ENCODE data around the gene CCNI.
"Not testable (repeated sequence)": the region's sequence is repeated elsewhere in the genome, so short reads cannot be mapped to it uniquely, and the experiment has no call there.

The CCNI gene, protein sequence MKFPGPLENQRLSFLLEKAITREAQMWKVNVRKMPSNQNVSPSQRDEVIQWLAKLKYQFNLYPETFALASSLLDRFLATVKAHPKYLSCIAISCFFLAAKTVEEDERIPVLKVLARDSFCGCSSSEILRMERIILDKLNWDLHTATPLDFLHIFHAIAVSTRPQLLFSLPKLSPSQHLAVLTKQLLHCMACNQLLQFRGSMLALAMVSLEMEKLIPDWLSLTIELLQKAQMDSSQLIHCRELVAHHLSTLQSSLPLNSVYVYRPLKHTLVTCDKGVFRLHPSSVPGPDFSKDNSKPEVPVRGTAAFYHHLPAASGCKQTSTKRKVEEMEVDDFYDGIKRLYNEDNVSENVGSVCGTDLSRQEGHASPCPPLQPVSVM

DNA sequence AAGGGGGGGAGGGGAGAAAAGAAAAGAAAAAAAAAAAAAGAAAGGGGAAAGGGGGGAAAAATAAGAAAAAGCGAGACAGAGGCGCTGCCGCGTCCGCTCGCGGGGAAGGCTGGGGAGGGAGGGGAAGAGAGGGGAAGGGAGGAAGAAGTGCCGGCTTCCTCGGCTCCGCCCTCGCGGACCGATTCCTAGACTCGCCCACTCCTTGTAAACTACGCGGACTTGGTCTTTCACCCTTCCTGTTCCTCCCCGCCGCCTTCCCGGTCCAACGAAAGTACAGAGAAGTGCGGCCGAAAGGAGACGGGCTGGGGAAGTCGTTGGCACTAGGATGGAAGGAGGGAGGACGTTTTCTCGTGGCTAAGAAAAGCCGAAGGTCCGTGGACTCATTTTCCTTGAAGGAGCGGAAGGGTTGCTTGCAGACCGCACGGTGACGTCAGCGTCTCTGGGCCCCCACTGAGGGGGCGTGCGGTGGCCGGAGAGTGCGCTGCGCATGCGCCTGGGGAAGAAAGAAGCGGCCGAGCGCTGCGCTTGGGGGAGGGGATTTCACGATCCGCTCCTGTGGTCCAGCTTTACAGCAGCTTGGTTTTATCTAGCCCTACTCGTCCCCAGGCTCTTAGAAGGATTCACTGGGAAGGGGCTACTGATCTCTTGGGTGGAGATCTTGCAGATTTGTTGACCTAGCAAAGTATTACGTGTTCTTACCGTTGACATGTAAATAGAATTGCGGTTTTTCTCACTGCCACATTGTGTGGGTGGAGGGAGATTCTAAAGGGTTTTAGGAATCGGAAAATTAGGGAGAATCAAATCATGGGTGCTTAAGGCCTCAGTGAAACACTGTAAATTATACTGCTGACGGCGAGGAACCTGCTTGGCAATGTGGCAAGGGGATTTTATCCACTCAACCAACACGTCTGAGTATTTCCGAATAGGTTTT, at the start of gene CCNI:
CCNI (minus strand) TSS at position 121 of the 931 bp plus-strand sequence. CDS start 9,627 bp downstream, outside the sequence.
- DNase-seq: peak; percentile 96

DNA sequence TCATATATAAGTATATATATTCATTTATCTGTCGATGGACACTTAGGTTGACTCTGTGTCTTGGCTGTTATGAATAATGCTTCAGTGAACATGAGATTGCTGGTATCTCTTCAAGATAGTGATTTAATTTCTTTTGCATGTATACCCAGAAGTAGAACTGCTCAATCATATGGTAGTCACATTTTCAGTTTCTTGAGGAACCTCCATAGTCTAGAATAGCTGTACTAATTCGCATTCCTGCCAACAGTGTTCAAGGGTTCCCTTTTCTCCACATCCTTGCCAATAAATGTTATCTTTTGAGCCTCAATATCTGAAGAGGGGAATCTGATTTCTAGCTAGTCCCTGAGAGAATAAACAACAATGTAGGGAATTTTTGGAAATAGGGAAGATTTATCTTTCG, 48.8 kb upstream of the CCNI start:
- DNase-seq: no peak

DNA sequence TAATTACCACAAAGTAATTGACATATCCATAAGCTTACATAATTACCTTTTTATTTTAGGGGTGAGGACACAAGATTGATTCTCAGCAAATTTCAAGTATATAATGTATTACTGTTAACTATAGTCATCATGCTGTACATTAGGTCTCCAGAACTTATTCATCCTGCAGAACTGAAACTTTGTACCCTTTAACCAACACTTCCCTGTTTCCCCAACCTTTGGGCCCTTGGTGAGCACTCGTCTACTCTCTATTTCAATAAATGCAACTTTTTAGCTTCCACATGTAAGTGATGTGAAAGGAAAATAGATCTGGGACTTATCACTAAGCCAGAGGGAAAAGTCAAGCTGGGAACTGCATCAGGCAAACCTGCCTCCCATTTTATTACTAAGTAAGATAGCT, 47.6 kb upstream of the CCNI start:
- no peak for DNase-seq

DNA sequence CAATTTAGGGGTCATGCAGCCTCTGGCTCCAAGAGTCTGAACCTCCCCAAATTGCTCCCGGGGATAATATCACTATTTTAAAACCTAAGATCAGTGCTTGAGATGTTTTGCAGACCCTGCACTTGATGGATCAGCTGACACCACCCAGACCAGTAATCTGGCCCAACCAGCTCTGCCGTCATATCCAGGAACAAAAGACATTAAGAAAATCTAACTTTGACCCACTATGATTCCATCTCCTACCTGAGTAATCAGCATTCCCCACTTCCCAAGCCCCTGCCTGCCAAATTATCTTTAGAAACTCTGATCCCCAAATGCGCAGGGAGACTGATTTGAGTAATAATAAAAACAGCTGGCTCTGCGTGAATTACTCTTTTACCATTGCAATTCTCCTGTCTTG, 46.9 kb upstream of the CCNI start:
- DNase-seq: no peak

DNA sequence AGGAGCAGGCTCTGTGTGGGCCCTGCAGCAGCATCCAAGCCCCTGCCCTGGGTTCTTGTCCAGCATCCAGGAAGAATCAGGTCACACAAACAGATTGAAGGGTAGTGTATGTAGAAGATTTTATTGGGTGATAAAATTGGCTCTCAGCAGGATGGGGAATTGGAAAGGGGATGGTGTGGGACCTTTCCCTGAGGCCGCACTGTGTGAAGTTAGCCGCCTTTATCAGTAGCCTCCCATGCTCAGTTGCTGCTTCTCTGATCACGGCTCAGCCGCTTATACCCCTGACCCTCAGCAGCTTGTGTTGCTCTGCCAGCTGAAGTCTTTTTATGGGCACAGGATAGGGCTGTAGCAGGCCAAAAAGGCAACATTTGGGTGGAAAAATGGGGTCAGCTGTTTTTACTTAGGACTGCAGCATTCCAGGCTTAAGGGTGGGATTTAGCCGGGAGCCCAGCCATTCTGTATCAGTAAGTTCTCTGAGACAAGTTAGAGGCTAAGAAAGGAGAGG, 46.0 kb upstream of the CCNI start:
- DNase-seq: no peak

DNA sequence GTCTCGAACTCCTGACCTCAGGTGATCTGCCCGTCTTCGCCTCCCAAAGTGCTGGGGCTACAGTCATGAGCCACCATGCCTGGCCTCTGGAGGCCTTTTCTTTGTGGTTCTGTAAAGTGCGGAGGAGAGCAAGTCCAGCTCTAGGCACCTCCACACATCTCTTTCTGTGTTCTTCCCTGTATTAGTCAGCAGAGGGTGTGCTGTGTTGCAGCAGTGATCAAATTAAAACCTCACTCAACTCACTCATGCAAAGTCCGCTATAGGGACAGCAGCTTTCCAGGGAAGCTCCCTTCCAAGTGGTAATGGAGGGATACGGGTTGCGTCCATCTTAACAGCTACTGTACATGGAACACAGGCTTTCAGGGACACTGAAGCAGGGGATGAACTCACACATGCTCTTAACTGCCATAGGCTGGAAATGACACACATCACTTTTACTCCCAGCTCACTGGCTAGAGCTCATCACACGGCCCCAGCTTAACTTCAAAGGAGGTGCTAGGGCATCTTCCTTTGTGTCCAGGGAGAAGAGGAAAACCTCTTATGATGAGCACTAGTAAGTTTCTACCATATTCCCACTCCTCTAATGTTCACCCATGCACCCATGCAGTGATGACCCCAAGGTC, 45.2 kb upstream of the CCNI start:
- DNase-seq: no peak

DNA sequence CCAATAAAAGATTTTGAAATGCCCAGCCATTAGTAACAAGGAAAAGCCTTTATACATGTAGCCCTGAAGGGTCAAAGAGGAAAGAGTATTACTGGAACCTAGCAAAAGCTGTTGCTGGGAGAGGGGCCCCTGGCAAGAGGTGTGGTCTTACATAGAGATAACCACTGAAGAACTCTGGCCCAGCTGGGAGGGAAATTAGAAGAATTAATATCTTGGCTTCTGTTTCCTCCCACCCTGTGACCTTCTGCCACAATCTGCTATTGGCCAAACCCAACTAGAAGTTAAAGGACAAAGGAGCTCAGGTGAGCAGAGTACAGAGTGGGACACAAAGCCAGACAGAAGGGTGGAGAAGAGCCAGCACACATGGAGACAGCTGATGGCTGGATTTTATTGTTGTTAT, 41.9 kb upstream of the CCNI start:
- no peak for DNase-seq

DNA sequence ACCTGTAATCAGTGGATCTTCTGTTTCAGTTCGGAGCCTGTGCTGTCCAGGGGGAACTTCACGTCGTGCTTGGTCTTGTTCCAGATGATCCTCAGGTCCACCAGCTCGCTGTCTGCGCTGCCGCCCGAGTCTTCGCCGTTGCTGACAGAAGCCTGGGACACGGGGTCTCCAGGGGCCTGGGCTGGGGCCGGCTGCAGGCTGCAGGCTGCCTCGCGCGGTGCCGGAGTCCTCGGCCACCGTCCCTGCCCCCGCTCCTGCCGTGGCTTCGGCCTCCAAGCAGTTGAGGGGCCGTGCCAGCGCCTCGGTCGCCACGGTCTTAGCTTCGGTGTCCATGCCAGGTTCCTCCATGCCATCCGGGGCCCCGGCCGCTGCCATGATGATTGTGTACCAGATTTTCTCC, 37.3 kb upstream of the CCNI start:
- DNase-seq: no peak

DNA sequence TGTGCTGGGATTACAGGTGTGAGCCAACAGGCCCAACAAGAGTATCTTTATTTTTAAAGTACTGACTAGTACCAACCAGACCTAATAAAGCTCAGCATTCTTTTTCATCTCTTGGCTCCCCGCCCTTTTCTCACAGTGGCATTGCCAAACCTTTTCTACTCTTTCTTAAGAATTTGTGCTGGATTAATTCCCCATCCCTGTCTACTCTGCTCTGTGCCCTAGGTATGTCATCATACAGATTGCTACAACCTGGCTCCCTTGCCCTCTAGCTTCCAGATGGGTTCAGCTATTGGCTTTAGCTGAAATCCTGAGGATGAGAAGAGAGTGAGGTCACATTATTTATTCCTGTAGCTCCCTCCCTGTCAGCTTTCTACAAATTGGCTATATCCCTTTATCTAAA, 34.9 kb upstream of the CCNI start:
- no peak for DNase-seq

DNA sequence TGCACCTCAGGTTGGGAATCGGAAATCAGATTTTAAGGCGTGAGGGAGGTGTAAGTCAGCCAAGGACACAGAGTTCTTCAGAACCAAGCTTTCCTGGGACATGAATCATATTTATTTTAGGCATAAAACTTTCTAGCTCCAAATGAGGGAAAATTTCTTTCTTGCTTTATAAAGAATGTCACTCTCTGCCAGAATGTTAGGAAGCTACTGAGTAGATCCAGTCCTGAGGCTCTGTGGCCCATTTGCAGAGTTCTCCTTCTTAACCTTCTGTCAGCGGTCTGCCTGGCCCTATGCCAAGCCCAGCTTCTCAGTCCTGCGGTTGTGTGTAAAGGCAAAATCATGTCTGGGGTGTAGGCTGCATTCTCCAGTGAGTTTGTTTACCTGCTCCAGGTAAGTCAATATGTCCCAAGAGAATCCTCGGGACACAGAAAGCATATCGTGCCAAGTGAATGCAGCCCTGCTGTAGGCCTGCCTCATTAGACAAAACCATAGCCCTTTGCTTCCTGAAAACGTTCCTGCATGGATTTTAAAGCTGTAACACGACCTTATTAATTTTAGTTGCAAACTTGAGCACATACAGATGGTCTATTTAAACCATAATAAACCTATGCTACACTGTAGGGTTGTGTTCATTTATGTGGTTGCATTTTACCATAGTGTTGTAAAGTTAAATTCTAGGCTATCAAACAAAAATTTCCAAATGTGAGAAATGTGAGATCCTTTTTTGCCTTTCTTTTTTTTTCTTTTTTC, 29.2 kb upstream of the CCNI start:
- no peak for DNase-seq

DNA sequence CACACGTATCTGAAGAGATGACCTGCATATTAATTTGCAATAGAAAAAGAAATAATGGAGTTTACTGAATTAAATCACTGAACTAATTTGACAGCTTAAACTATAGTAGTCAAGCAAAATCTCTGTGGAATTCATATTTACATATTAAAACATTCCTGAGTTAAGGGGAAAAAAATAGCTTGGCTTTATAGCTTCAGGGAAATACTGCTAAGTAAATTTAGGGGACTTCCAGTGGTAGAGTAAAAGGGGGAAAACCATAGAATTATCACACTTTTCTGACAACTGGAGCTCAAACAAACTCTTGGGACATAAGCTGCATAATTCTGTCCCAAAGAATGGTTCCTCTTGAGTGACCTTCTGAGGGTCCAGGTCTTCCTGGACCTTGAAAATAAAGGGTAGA, 28.6 kb upstream of the CCNI start:
- DNase-seq: no peak

DNA sequence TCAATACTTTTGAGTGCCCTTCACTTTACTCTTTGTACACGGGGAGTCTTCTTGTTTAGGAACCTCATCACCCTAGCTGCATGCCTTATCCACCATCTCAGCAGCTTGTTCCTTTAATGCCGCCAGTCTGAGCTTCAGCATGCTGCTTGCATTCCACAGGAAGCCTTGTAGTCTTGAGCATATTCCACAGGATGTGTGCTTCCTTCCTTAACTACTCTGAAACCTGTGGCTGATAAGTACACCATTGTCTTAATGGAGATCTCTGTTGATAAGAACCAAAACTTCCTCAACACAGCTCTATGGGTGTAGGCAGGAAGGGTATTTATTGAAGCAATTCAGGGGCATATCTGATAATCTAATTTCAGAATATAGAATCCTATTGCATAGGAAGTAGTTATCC, 24.4 kb upstream of the CCNI start:
- no peak for DNase-seq

DNA sequence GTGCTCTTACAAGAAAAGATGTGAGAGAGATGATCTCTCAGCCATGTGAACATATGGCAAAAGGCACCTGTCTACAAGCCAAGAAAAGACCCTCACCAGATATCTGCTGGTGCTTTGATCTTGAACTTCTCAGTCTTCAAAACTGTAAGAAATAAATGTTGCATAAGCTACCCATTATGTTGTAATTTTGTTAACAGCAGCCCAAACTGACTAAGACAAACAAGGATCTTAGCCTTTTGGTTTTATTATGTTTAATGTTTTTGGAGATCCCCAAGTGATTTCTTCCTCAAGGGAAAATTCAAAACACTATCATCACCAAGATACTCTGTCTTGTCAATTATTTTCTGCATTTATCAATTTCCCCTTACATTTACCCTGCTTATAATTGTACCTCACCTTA, 21.8 kb upstream of the CCNI start:
- no peak for DNase-seq

DNA sequence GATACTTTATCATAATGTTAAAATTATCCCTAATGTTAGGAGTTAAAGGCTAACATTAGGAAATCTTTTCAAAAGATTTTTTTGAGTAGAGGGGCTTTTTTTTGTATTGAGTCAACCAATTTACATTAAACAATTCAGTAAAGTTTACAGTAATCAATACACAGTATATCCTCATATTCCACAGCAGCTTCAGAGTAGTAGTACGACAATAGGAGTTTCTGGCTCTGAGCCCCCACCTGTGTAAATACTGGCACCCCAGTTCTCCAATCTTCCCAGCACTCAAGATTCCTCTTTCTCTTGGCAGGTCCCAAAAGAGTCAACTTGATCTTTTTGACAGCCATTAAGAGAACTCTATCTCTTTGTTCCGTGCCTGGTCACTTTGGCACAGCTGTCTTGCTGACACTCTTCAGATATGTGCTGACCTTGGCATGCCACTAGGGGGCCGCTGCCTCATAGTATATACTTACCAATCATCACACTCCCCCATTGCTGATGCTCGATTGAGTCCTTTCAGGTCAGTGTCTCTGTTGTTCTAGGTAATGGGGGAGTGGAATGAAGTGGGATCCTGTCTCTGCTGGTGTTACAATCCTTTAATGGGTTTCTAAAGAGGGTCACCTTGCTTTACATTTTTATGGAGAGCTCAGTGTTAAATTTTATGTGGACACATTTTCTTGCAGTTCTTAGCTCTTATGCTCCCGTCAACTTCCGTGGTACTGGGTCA, 19.5 kb upstream of the CCNI start:
- DNase-seq: peak; percentile 78

DNA sequence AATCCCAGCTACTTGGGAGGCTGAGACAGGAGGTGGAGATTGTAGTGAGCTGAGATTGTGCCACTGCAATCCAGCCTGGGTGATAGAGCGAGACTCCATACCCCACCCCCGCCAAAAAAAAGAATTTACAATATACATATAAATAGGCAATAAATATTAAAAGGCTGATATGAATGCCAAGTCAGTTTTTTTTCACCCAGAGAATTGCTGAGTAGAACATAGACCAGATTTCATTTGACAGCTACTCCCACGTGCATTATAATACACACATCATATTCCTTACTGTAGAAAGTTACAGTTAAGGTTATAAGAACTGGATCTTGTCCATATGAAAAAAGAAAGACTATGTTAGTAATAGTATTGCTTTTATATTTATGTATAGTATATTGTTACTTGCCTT, 18.7 kb upstream of the CCNI start:
- no peak for DNase-seq

DNA sequence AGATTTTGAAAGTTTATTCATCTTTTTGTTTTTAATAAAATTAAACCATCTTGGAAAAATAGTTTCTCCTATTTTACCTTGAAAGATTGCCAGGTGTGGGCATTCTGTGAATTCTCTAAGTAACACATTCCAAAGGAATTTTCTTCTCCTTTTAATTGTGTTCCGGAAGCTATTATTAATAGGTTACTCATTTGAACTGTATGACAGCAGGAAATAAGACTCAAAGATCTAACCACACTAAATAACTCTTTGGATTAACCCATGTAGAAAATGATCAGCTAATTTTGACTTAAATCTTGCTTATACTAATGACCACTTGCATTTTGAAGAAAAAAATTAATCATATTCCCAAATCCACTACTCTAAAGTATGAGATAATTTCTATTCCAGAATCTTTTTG, 17.6 kb upstream of the CCNI start:
- no peak for DNase-seq

DNA sequence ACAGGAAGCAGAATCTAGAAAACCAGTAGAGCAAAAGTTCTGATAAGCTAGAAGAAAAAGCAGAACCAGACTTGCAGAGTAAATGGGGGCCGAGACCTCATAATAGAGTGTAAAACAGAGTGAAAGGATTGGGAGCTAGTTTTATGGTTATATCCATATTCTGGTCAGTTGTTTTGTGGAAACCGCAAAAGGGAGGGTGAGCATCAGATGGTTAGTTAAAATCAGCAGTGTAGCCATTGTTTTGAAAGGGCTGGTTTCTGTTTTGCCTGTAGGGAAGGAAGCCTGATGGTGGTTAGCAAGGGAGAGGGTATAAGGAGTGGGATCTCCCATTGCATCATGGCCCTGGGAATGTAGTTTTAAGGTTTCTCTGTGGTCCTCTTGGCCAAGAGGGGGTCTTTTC, 17.2 kb upstream of the CCNI start:
- DNase-seq: no peak

DNA sequence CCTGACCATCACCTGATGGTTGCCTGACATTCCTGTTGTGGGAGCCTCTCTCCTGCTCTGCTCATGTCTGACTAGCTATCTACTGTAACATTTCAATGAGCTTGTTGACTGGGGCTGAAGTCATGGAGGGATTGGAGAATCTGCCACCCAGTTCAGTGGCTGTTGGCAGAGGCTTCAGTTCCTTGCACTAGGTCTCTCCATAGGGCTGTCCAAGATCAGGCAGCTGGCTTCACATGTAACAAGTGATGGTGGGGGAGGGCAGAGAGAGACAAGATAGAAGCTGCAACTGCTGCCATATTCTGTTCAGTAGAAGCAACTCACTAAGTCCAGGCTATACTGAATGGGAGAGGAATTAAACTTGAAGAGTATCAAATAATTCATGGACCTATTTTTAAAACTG, 14.1 kb upstream of the CCNI start:
- no peak for DNase-seq

DNA sequence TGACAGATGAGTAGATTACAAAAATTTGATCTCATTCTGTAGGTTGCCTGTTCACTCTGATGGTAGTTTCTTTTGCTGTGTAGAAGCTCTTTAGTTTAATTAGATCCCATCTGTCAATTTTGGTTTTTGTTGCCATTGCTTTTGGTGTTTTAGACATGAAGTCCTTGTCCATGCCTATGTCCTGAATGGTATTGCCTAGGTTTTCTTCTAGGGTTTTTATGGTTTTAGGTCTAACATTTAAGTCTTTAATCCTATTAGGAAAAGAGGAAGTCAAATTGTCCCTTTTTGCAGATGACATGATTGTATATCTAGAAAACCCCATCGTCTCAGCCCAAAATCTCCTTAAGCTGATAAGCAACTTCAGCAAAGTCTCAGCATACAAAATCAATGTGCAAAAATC, 11.2 kb upstream of the CCNI start:
- not testable (repeated sequence) for DNase-seq

DNA sequence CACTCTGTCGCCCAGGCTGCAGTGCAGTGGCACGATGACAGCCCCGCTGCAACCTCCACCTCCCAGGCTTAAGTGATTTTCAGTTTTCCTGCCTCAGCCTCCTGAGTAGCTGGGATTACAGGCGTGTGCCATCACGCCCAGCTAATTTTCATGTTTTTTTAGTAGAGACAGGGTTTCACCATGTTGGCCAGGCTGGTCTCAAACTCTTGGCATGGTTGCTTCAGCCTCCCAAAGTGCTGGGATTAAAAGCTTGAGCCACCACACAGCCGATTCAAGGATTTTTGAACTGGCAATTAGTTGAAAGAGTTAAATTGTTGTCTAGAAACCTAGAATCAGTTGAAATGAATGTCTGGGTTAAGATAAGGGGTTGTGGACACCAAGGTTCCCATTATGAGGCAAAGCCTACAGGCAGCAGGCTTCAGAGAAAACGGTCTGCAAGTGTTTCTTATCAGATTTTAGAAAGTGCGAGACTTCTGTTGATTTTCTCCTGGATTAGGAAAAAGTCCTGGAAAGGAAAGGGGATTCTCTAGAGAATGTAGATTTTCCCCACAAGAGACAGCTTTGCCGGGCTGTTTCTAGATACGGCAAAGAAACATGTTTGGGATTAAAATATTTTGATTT, 8.3 kb upstream of the CCNI start:
- DNase-seq: no peak

DNA sequence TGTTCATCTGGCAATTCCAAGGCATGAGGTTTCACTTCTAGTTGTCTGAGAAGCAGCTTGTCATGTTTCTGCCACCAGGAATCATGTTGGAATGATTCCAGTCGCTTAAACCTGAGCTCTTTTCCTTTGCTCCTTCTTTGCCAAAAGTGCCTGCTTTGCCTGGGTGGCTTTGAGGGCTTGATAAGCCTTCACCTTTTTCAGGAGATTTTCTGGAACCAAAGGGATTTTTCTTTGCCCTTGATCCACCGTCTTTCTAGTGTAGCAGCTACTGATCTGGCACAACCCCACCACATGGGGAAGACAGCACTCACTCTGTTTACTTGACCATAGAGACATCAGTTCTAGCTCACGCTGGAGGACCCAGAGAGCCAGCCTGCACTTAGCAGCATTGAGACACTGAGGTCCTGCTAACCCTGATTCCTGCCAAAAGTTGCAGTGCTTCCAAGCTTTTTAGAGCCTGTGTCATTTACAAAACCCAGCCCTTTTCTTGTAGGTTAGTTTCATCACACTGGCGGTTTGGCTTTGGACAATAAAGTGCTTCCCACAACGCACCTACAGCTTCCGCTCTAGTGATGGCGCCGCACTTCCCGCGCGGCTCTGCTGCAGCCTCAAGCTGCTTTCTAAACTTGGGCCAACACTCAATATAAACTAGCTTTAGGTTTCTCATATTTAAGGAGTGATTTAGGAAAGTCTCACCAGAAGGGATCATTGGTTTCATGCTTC, 7.3 kb upstream of the CCNI start:
- no peak for DNase-seq
